CD4-positive, CD25-positive, alpha-beta regulatory T cell (primary cell): ENCODE data around the gene ZNF287. TPM values are rescaled to one million over a fixed set of nuclear protein-coding genes. Genes with fewer than 3 reads are reported as not detected.

Experiments used
- polyA plus RNA-seq, 4 donors: library from polyadenylated mRNA; unstranded; fragments of 300-500 nt; fragmentation: Illumina TruSeq; gene quantifications; one replicate each; pipeline ENCODE4 v1.2.3, GENCODE V29; 2021
- total RNA-seq: library from RNA; stranded (reverse); gene quantifications from one replicate; pipeline ENCODE4 v1.2.3, GENCODE V29; 2022

ZNF287 gene
- total and polyA plus RNA-seq, 5 donors from 2014 or later = 5.4 to 14.4 (median 11.1) TPM

Other genes with a start within 250 kb of the ZNF287 start
- 4.8 TPM for gene CENPV, start 215.7 kb downstream of the ZNF287 start, total RNA-seq
- gene CENPV, start 215.7 kb downstream of the ZNF287 start, polyA plus RNA-seq = 10 to 100 TPM in 2 of 4 donors, 1 to 10 TPM in 2; 4.0 to 16.4 (median 12.0) TPM
- gene UBB, start 188.1 kb downstream of the ZNF287 start, total RNA-seq = 953 TPM
- gene UBB, start 188.1 kb downstream of the ZNF287 start, polyA plus RNA-seq = 1,000 to 10,000 TPM; 1,667 to 2,206 (median 1,950) TPM
- 125 TPM for gene TRPV2, start 153.6 kb downstream of the ZNF287 start, total RNA-seq
- 100 to 1,000 TPM in 3 of 4 donors, 10 to 100 TPM in 1; 99.4 to 142 (median 120) TPM for gene TRPV2, start 153.6 kb downstream of the ZNF287 start, polyA plus RNA-seq
- 3.8 TPM for gene LRRC75A, start 77.0 kb downstream of the ZNF287 start, total RNA-seq
- 1 to 10 TPM; 1.5 to 3.5 (median 1.7) TPM for gene LRRC75A, start 77.0 kb downstream of the ZNF287 start, polyA plus RNA-seq
- gene ZNF624, start 84.6 kb upstream of the ZNF287 start, total RNA-seq = 4.4 TPM
- 1 to 10 TPM; 2.5 to 6.2 (median 3.9) TPM for gene ZNF624, start 84.6 kb upstream of the ZNF287 start, polyA plus RNA-seq
- gene CCDC144A, start 121.0 kb upstream of the ZNF287 start, total RNA-seq = 21.8 TPM
- 1 to 10 TPM in 3 of 4 donors, under 1 TPM in 1; 0.99 to 3.4 (median 1.9) TPM for gene CCDC144A, start 121.0 kb upstream of the ZNF287 start, polyA plus RNA-seq